ENCODE results near the gene TMEM171.

The TMEM171 gene

DNA sequence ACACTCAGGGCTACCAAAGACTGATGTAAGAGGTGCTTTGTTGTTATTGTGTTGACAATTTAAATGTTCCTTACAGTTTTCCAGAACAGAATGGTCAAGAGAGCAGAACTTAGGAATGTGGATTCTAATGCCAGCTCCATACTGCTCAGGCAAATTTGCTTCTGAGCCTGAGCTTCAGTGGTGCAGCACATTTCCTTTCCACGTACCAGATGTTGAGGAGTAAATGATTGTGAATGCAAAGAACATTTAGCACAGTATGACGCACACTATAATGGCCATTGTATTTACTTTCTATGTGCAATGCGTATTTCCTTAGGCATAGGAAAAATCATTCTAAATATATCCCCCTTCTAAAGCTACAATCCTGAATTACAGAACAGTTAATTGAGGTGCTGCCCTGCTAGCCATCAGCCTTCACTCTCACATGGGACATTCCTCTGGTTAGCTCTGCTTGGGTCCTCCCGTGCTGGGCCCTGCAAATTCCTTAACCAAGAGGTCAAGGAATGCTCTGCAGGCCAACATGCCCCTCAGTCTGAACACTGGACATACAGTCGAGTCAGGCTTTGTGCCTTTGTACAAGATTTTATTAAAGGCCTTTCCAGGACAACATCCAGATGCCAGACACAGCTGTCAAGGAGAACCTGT lies 31.5 kb downstream of the TMEM171 start:
- DNase-seq (ENCODE audit: low read depth in 2 of 2) = no peak

DNA sequence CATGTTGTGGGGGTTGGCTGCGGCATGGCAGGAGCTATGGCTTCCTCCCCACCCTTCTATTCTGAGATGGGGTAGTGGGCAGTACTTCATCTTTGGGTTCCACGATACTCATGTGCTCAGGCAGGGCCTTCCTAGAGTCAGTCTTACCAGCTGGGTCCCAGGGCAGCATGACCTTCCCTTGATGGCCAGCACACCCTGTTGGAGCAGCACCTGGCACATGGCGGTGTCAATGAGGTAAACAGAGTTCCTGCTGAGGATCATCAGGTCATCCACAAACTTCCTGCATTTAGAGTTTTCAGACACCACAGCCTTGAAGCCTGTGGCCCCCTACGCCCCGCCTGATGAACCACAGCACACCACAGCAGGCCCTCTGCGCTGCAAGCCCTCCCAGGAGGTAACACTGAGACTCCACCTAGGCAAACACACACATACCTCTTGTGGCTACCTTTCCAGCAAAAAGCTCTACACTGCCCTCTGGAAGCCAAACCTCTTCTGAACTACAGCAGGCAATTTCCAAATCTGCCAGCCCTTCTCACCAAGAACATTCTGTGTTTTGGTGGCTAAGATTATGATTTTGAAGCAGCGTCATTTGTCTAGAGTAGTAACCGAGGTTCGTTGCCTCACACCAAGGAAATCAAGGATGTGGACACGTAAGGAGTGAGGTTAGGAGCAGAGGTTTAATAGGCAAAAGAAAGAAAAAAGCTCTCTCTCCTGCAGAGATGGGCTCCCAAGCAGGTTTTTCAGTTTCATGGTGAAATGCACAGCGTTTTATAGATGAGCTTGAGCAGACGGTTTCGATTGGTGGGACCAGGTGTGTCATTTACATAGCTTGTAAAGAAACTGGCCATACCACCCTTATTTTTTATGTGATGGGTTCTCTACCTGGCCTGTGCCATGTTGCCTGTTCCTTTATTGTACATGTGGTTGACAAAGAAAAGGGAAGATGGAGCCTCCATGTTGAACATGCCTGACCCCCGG lies 32.3 kb downstream of the TMEM171 start:
- no peak for DNase-seq (ENCODE audit: low read depth in 2 of 2)

DNA sequence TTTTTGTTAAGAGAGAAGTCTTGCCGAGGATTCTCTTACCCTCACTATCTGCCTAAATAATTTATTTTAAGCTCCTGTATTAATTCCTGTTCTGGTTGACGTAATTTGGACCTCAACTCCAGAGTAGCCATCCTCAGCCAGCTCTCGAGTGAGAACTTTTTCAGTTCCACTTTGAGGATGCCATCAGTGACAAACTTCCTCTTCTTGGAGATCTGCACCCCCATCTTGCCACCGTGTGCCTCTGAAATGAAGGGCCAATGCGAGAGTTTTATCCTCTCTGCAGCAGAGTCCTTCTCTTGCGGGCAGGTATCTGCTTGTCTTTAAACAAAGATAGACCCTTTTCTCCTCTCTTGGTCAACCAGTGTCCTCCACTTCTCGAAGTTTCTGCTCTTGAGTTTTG lies 33.1 kb downstream of the TMEM171 start:
- no peak for DNase-seq (ENCODE audit: low read depth in 2 of 2)

DNA sequence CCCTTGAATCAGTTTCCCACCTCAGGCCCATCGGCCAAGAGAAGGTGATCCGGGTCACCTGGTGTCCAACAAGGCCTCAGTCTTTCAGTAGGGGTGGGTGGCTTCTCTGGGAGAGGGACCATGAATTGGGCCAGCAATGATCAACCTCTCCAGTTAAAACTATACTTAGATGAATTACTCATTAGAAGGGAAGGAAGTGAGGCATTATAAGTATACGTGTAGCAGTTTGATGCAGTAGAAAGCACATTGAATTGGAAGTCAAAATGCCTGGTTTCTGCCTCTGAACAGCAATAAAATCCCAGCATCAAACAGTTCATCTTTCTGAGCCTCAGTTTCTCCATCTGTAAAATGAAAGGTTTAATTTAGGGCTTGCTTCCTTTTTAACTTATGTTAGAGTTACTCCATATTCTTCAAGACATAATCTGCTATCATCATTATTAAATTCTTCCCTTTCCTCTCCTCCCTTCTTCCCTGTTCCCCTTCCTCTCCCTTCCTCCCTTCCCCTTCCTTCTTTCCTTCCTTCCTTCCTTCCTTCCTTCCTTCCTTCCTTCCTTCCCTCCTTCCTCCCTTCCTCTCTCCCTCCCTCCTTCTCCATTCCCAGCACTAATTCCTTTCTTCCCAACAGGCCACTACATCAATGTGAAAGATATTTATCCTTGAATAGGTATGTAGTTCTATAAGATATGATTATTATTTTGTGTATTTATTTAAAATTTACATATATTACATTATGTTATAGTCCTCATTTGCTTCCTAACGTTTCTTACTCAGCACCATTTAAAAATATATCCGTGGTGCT lies 34.0 kb downstream of the TMEM171 start:
- no peak for DNase-seq (ENCODE audit: low read depth in 2 of 2)

DNA sequence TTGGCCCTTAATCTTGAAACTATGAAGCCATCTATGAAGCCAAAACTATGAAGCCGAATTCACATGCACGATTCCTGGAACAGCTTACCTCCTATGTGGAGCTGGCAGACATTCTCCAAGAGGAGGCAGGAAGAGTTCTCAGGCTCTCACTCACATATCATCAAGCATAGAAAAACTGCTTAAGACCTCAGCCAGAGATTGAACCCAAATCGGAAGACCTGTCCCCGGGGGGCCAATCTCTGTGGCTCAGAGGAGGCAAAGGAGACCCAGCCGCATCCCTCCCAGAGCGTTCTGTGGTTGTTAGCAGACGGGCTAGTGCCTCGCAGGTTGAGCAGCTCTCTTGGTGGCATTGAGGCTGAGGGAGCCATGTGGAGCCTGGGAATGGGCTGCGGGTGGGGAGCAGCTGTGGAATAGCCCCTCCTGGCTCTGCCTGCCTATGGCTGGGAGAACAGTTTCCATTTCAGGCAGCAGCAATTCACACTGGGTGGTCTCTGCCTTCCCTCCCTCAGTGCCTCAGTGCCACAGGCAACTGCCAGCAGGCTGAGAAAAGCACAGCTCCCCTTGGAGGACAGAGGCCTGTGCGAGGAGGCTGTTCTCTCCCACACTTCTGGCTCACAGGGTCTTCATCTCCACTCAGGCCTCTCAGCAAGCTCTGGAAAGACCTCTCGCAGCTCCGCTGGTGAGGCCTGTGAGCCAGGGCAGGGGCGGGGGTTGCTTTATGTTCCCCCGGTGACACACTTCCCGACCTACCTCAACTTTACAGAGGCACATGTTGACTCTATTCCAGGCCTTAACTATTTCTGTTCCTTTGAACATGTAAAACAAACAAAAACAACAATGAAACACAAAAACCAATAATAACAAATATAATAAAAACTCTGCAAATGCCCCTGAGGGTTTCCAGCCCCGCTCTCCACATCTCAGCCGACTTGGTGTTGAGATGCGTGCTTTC lies 35.2 kb downstream of the TMEM171 start:
- DNase-seq (ENCODE audit: low read depth in 2 of 2) = no peak

DNA sequence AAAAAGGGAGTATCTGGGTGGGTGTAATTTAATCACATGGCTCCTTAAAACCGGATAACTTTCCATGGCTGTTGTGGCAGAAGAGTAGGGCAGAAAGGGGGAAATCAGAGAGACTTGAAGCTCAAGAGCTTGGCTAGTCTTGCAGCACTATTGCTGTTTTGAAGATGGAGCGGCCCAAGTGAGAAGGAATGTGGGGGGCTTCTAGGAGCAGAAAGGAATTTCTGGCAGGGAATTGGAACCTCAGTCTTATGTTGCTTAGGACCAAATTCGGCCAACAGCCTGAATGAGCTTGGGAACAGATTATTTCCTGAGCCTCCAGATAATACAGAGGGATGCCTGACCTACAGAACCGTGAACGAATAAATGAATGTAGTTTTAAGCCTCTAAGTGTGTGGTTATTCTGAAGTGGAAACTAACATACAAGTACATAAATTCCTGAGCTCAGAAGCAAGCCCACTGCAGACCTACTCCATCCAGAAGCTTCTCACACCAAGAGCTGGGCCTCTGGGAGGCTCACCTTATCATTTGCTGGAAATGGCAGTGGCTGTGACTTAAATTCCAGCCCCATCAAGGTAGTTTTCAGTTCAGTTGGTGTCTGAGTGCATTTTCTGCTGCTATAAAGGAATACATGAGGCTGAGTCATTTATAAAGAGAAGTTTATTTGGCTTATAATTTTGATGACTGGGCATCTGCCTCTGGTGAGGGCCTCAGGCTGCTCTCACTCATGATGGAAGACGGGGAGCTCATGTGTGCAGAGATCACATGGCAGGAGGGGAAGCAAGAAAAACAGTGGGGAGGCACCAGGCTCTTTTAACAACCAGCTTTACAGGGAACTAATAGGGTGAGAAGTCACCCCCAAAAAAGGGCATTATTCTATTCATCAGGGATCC lies 37.3 kb downstream of the TMEM171 start:
- DNase-seq (ENCODE audit: low read depth in 2 of 2) = no peak

DNA sequence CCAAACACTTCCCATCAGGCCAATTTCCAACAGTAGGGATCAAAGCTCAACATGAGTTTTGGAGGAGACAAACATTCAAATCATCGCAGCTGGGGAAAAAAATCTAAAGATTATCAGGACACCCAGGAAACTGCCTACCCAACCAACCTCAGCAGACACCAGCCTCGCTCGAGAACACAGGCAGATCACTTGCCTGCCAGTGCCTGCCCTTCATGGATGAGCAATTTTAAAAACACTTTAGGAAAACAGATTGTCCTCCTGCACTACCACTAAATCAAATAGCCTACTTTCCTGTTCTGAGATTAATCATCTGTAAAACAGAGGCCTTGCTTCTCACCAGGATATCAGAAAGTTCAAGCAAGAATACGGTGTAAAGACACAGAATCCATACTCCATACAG lies 37.9 kb downstream of the TMEM171 start:
- DNase-seq (ENCODE audit: low read depth in 2 of 2) = no peak

DNA sequence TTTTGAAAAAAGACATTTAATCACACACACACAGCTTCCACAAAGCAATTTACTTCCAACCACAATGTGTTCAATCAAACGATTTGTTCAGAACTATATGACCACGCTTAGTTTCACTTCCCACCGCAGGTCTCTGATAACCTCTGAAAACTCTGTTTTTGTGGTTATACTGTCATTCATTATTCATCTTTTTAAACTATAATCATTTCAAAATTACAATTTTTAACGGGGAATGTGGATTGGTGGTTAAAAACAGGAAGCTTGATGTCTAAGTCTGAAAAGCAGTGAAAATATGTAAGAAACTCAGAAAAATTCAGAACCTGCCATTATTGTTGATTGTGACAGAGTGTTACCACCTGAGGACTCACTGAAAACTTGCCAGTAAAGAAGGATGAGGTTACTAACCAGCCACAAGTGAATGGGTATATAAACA lies 39.9 kb downstream of the TMEM171 start:
- DNase-seq (ENCODE audit: low read depth in 2 of 2) = no peak

DNA sequence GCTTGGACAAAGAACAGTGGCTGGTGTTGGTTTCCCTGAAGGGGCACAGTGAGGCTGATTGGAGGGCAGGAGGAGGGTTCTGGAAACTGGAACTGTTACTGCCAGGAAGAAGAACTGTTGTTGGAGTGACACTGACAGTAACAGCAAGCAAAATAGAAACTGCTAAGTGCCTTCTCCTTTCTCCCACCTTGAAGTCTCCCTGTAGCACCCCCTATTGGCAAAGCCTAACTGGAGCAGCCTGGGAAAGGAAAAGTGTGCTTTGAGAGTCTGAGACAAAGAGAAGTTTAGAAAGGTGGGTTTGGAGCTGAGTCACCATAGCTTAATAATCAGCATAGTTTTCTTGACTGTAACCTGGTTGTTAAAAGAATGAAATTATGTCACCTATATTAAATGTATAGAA lies 50.1 kb downstream of the TMEM171 start:
- no peak for DNase-seq (ENCODE audit: low read depth in 2 of 2)

DNA sequence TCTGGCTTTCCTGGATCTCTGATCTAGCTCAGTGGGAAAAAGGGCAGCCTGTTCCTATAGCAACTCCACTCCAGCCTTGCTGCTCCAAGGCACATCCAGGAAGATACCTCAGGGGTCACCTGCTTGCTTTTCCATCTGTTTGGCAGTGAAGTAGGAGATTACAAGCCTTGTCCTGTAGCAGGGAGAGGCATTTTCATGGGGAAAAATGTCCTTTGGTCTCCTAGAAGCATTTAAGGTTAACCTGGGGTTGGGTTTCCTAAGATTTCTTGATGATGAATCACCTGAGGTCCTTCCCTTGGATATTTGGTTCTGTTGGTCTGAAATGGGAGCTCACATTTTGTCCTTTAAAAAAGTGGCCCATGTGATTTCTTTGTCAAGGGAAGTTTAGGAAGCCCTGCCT lies 51.1 kb downstream of the TMEM171 start:
- DNase-seq (ENCODE audit: low read depth in 2 of 2) = no peak

DNA sequence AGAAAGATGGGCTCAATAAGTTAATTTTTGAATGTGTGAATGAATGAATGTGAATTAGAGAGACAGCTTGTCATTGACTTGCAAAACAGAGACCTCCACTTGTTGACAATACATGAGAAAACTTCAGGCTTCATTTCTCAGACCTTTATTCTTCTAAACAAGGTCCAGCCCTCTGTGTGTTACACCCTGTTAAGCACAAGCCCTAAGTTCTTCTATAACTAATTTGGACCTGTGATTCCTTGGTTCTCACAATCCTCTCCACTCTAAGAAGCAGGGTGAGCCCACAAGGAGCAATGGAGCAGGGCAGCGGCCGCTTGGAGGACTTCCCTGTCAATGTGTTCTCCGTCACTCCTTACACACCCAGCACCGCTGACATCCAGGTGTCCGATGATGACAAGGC lies 52.6 kb downstream of the TMEM171 start, which contains the start of gene TMEM174:
TMEM174 (plus strand) TSS at position 243 of the 400 bp plus-strand sequence; CDS start at position 294, 51 bp downstream.
- DNase-seq (ENCODE audit: low read depth in 2 of 2) = no peak

DNA sequence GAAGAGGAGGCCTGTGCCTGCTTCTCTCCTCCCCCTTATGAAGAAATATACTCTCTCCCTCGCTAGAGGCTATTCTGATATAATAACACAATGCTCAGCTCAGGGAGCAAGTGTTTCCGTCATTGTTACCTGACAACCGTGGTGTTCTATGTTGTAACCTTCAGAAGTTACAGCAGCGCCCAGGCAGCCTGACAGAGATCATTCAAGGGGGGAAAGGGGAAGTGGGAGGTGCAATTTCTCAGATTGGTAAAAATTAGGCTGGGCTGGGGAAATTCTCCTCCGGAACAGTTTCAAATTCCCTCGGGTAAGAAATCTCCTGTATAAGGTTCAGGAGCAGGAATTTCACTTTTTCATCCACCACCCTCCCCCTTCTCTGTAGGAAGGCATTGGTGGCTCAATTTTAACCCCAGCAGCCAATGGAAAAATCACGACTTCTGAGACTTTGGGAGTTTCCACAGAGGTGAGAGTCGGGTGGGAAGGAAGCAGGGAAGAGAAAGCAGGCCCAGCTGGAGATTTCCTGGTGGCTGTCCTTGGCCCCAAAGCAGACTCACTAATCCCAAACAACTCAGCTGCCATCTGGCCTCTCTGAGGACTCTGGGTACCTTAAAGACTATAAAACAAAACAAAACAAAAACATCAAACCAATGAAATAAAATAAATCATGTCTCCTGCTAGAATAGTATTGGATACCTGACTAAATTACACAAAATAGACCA lies 53.9 kb downstream of the TMEM171 start:
- DNase-seq (ENCODE audit: low read depth in 2 of 2) = no peak

DNA sequence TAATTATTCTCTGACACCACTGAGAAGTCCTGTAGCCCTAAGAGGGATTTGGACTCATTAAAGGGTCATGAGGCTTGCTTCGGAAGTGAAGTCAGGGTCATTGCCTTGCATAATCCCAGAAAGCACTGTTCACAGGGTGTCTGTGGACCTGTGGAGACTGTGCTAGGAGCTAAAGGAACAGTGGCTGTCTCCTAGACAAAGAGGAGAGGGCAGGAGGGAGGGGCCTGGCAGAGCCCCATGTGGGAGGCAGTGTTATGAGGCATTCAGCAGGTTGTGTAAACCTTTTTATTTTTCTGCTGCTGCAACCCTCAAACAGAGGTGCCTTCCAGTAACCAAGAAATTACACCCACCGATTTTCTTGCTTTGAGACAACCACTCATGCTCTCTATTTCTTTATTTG lies 55.9 kb downstream of the TMEM171 start:
- no peak for DNase-seq (ENCODE audit: low read depth in 2 of 2)

DNA sequence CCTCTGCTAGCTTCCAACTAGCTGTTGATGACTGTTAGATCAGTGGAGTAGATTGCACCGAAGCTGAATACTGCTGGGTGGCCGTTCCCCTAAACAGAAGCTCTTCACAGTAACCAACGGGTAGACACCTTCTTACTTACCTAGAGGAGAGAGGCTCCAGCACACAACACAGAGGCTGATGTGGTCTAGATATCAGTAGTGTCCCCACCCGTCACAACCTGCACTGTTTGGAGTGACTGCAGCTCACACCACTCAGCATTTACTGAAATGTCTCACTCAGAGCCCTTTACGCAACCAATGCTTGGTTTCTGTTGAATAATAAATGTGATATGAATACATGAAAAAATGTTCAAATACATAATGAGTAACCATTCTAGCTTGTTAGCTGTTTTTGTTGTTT lies 57.9 kb downstream of the TMEM171 start:
- DNase-seq (ENCODE audit: low read depth in 2 of 2) = no peak

DNA sequence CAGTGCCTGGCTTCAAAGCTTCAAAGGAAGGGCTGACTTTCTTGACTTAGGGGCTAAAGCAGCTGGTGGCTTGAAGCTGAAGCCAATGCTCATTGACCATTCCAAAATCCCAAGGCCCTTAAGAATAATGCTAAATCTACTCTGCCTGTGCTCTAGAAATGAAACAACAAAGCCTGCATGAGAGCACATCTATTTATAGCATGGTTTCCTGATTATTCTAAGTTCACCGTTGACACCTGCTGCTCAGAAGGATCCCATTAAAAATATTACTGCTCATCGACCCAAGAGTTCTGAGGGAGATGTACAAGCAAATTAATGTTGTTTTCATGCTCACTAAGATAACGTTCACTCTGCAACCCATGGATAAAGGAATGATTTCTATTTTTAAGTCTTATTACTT lies 59.4 kb downstream of the TMEM171 start:
- no peak for DNase-seq (ENCODE audit: low read depth in 2 of 2)

DNA sequence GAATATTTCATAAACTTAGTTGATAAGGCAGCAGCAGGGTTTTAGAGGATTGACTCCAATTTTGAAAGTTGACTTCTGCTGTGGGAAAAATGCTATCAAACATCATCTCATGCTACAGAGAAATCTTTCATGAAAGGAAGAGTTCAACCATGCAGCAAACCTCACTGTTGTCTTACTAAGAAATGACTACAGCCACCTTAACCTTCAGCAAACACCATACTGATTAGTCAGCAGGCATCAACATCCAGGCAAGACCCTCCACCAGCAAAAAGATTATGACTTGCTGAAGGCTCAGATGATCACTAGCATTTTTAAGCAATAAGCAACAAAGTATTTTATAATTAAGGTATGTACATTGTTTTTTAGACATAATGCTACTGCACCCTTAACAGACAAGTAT lies 60.2 kb downstream of the TMEM171 start:
- DNase-seq (ENCODE audit: low read depth in 2 of 2) = no peak
